Left lung (tissue), 10 donors: ENCODE measurements around the gene UBE2C. TPM values are rescaled to one million over a fixed set of nuclear protein-coding genes. Genes with fewer than 3 reads are reported as not detected.

Experiments used
- ATAC-seq: fragments of 200-7000 bp; cut with Tn5 transposase; one replicate; pipeline ENCODE4 v1.9.1; 2020; ENCODE audit warnings: moderate library complexity
- DNase-seq, 4 donors: peaks; one replicate each; pipeline ENCODE4 v3.0.0-alpha.2; 2013 to 2020
- H3K27ac ChIP-seq, 2 donors: fragments of 200-600 bp; sonication (generic) in 1 of 2; one replicate each; pipeline versions ENCODE4 v1.5.0 to v1.8.0; 2020 to 2021
- H3K27me3 ChIP-seq, 2 donors: fragments of 200-600 bp; sonication (generic) in 1 of 2; one replicate each; pipeline versions ENCODE4 v1.5.0 to v1.8.0; 2020 to 2021
- H3K36me3 ChIP-seq, 2 donors: fragments of 200-600 bp; sonication (generic) in 1 of 2; one replicate each; pipeline versions ENCODE4 v1.5.0 to v1.8.0; 2020 to 2021
- H3K4me1 ChIP-seq, 2 donors: fragments of 200-600 bp; one replicate each; pipeline ENCODE4 v1.8.0; 2021
- H3K4me3 ChIP-seq, 2 donors: fragments of 200-600 bp; sonication (generic) in 1 of 2; one replicate each; pipeline versions ENCODE4 v1.5.0 to v1.8.0; 2020 to 2021; ENCODE audit warnings: mild to moderate bottlenecking in 1 of 2
- H3K9me3 ChIP-seq, 2 donors: fragments of 200-600 bp; sonication (generic) in 1 of 2; one replicate each; pipeline versions ENCODE4 v1.5.0 to v1.8.0; 2020 to 2021
- intact Hi-C, 2 donors: fragments of 100-400 bp; cut with DNase I; formaldehyde crosslinking; loops; one replicate each; pipeline versions ENCODE4 v1.11.2 to v1.14.2; 2022
- polyA plus RNA-seq, 6 donors: library from polyadenylated mRNA; unstranded; fragments of 120-200 nt; gene quantifications; one replicate each; pipeline ENCODE4 v1.2.1, GENCODE V29; 2013; ENCODE audit not compliant: insufficient read length in 6 of 6
- total RNA-seq, 2 donors: library from RNA; stranded (reverse); fragmentation: NEBNext Ultra II Directional; extraction: Animal tissue kit (Norgen Biotek cat#: 25700); gene quantifications; one replicate each; pipeline ENCODE4 v1.2.1, GENCODE V29; 2021
- TF ChIP-seq, protein P1 (sequence below), 2 donors: fragments of 200-600 bp; sonication (generic) in 1 of 2; IDR thresholded peaks; one replicate each; pipeline versions ENCODE4 v1.5.0 to v1.8.0; 2021; ENCODE audit warnings: antibody characterized with exemption in 2 of 2
- donor health status: DM: no; HTN: yes; CAD: no.
- donor health status: DM: no; HTN: no; CAD: no.

UBE2C gene
- total and polyA plus RNA-seq, 8 donors: 5.9 to 99.2 (median 49.8) TPM

GRCh38 chr20:45857114-45857881 is 44.9 kb downstream of the UBE2C start, which contains the start of the genes ACOT8 and ZSWIM3:
Gene ACOT8 (minus strand): TSS chr20:45857392. CDS start chr20:45857315, 77 bp downstream.
Gene ZSWIM3 (plus strand): TSS chr20:45857614. CDS start chr20:45857826, 212 bp downstream.
- DNase-seq (peak; percentile 85 to 100 (median 98)), ATAC-seq (peak; percentile 99)
- H3K4me1 ChIP-seq: peaks cover 18 to 43% of the 10 kb centered on the region in 2 donors
- intact Hi-C loops: no loop called here
- no peaks in the 10 kb centered on the region for H3K27me3 ChIP-seq
- peak within 1 kb of the TSS; percentile 76 to 93 for H3K4me3 ChIP-seq
- H3K27ac ChIP-seq: peak within 1 kb of the TSS; percentile 78 to 86
- peaks cover 0 to 17% of the 10 kb centered on the region in 2 donors for H3K36me3 ChIP-seq
- TF ChIP-seq, protein P1, sequence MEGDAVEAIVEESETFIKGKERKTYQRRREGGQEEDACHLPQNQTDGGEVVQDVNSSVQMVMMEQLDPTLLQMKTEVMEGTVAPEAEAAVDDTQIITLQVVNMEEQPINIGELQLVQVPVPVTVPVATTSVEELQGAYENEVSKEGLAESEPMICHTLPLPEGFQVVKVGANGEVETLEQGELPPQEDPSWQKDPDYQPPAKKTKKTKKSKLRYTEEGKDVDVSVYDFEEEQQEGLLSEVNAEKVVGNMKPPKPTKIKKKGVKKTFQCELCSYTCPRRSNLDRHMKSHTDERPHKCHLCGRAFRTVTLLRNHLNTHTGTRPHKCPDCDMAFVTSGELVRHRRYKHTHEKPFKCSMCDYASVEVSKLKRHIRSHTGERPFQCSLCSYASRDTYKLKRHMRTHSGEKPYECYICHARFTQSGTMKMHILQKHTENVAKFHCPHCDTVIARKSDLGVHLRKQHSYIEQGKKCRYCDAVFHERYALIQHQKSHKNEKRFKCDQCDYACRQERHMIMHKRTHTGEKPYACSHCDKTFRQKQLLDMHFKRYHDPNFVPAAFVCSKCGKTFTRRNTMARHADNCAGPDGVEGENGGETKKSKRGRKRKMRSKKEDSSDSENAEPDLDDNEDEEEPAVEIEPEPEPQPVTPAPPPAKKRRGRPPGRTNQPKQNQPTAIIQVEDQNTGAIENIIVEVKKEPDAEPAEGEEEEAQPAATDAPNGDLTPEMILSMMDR (IDR thresholded peaks at IDR 0.05): no peak
- H3K9me3 ChIP-seq: no peaks in the 10 kb centered on the region

DNA sequence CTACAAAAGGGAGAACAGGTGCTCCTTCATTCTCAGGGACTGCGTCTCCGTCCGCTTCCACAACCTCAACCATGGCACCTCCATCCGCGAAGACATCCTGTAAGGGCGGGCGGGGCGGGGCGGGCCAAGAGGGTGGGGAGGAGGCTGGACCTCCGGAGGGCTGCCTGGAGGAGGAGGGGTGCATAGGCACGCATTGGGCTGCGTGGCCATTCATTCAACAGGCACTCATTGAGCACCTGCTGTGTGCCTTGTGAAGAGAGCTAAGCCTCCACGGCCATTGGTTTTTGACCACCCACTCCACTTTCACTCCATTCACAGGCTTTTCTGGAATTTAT is 45.4 kb downstream of the UBE2C start:
- DNase-seq (no peak), ATAC-seq (peak; percentile 31)
- TF ChIP-seq, protein P1 (IDR thresholded peaks at IDR 0.05): no peak
- intact Hi-C loops: no loop called here
- Histone ChIP-seq H3K4me1 (peaks cover 18 to 43% of the 10 kb centered on the region in 2 donors), H3K27me3 (no peaks in the 10 kb centered on the region), H3K36me3 (peaks cover 0 to 11% of the 10 kb centered on the region in 2 donors), H3K27ac (peak overlapping the region; percentile 78 to 86), H3K9me3 (no peaks in the 10 kb centered on the region), H3K4me3 (peak overlapping the region; percentile 76 to 93)

- Histone ChIP-seq H3K27me3 (no peaks in the 10 kb centered on the region), H3K9me3 (no peaks in the 10 kb centered on the region), H3K4me3 (no peak overlapping the region), H3K4me1 (peaks cover 18 to 38% of the 10 kb centered on the region in 2 donors), H3K27ac (no peak overlapping the region), H3K36me3 (no peaks in the 10 kb centered on the region)
- TF ChIP-seq, protein P1 (IDR thresholded peaks at IDR 0.05): no peak
- DNase-seq (no peak), ATAC-seq (no peak)
- intact Hi-C loops: no loop called here
These were observed 47.5 kb downstream of the UBE2C start for GRCh38 chr20:45859916-45860315.

DNA sequence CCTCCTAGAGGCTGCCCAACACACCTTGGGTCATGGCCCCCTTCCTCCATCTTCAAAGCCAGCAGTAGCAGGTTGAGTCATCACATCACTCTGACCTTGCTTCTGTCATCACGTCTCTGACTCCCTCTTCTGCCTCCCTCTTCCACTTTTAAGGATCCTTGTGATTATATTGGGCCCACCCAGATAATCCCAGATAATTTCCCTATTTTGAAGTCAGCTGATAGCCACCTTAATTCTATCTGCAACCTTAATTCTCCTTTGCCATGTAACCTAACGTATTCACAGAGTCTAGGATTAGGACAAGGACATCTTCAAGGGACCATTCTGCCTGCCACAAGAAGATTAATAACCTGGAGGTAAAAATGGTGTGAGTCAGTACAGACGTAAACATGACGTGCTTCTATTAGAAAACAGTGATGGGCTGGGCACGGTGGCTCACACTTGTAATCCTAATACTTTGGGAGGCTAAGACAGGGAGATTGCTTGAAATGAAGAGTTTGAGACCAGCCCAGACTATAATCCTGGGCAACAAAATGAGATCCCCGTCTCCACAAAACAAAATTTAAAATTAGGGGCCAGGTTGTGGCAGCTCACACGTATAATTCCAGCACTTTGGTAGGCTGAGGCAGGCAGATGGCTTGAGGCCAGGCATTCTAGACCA is 48.2 kb downstream of the UBE2C start:
- no peak for ATAC-seq
- Histone ChIP-seq H3K36me3 (no peaks in the 10 kb centered on the region), H3K4me3 (no peak overlapping the region), H3K27me3 (no peaks in the 10 kb centered on the region), H3K9me3 (no peaks in the 10 kb centered on the region), H3K4me1 (peaks cover 17 to 31% of the 10 kb centered on the region in 2 donors), H3K27ac (no peak overlapping the region)
- TF ChIP-seq, protein P1 (IDR thresholded peaks at IDR 0.05): no peak
- no peak for DNase-seq
- intact Hi-C loops: no loop called here
